ENCODE measurements around the gene HRH3. TPM values are rescaled to one million over a fixed set of nuclear protein-coding genes. Genes with fewer than 3 reads are reported as not detected.

The HRH3 gene
- total RNA-seq, 1 experiment from 2014 or later, result 1.8 TPM

GRCh38 chr20:62230696-62231095 is 10.6 kb upstream of the HRH3 start:
- H4K20me1 ChIP-seq (ENCODE audit: control insufficient read depth, insufficient read depth, insufficient read length), result no peaks in the 10 kb centered on the region
- no peak for TF ChIP-seq CTCF (conservative IDR thresholded peaks at IDR 0.05)
- peaks cover 0 to 3% of the 10 kb centered on the region in 2 experiments; a peak in 2 of 5 replicates for H3K9me3 Mint-ChIP-seq

More at GRCh38 chr20:62230696-62231095, 10.6 kb upstream of the HRH3 start:
- Histone ChIP-seq H3K14ac (ENCODE audit: insufficient read depth, low read length) (no peak overlapping the region; the same call in 1 of the 2 replicates), H3K18ac (ENCODE audit: insufficient read length, low read depth, low read length) (no peak overlapping the region), H2BK12ac (ENCODE audit: insufficient read length, low read depth, low read length) (no peak overlapping the region), H3K27me3 (ENCODE audit: insufficient read depth, low read length) (no peaks in the 10 kb centered on the region), H3K4me1 (ENCODE audit: insufficient read depth, low read length) (no peaks in the 10 kb centered on the region; the same call in 1 of the 2 replicates), H2BK5ac (ENCODE audit: insufficient read length, low read length) (no peak overlapping the region), H2AK5ac (ENCODE audit: insufficient read length, low read length) (no peak overlapping the region), H2BK15ac (ENCODE audit: low read depth, low read length) (no peak overlapping the region), H4K91ac (ENCODE audit: insufficient read length, low read depth, low read length) (no peak overlapping the region), H3K27ac (ENCODE audit: insufficient read length, low read depth, low read length) (no peak overlapping the region), H3K23me2 (ENCODE audit: insufficient read length, low read depth, low read length, poor library complexity, severe bottlenecking) (no peaks in the 10 kb centered on the region), H2BK120ac (ENCODE audit: low read depth, low read length, poor library complexity, severe bottlenecking) (no peak overlapping the region), H4K8ac (replicated peaks; ENCODE audit: insufficient read length, low read depth, low read length) (no peak overlapping the region), H3K23ac (ENCODE audit: insufficient read length, low read depth, low read length) (no peak overlapping the region), H3K9ac (ENCODE audit: extremely low read depth, insufficient read length, low read length) (no peak overlapping the region), H4K5ac (ENCODE audit: insufficient read length, low read depth, low read length) (no peak overlapping the region), H3T11ph (ENCODE audit: low read length) (no peak overlapping the region), H3K79me2 (ENCODE audit: insufficient read depth, low read length) (no peaks in the 10 kb centered on the region), H2BK20ac (ENCODE audit: low read depth, low read length, poor library complexity, severe bottlenecking) (no peak overlapping the region), H3K4ac (ENCODE audit: low read depth, low read length) (no peak overlapping the region), H3K79me1 (ENCODE audit: insufficient read depth, low read depth, low read length, poor library complexity, severe bottlenecking) (no peaks in the 10 kb centered on the region), H3K4me2 (ENCODE audit: insufficient read depth, insufficient read length, low read length) (no peak overlapping the region), H3K9me3 (ENCODE audit: control insufficient read depth, low read depth, low read length) (no peaks in the 10 kb centered on the region), H2AFZ (ENCODE audit: low read length) (no peak overlapping the region), H3K56ac (ENCODE audit: insufficient read length, low read depth, low read length) (no peak overlapping the region)
- no peaks in the 10 kb centered on the region for H3K36me3 Mint-ChIP-seq (ENCODE audit: insufficient read depth in 1 of 3, low read depth in 3 of 3)
- no peak overlapping the region for H3K4me3 Mint-ChIP-seq
- WGBS (ENCODE audit: extremely low coverage, insufficient read length, low lambda C conversion rate), result no CpG with 5 or more reads among the region's 10 CpGs
- peaks cover 2% of the 10 kb centered on the region in 2 experiments; a peak in 2 of 4 replicates for H3K4me1 Mint-ChIP-seq
- H3K27me3 Mint-ChIP-seq (ENCODE audit: low read depth), result peaks cover 21% of the 10 kb centered on the region
- no peak for DNase-seq
- peak overlapping the region in 1 of 3 experiments; percentile 70; a peak in 1 of 7 replicates for H3K27ac Mint-ChIP-seq
